Ishikawa (cell line): ENCODE measurements around the gene PAK2.

Experiments used
- CEBPB ChIP-seq: IDR thresholded peaks from 2 replicates; pipeline ENCODE4 v1.6.1; 2012
- CREB1 ChIP-seq: IDR thresholded peaks from 2 replicates; pipeline ENCODE4 v1.6.1; 2012; ENCODE audit warnings: low read depth
- EGR1 ChIP-seq: IDR thresholded peaks from 2 replicates; pipeline ENCODE4 v1.6.1; 2012
- EP300 ChIP-seq: IDR thresholded peaks from 2 replicates; pipeline ENCODE4 v1.6.1; 2012; ENCODE audit warnings: borderline replicate concordance
- FOXM1 ChIP-seq: IDR thresholded peaks from 2 replicates; pipeline ENCODE4 v1.6.1; 2012; ENCODE audit warnings: low read depth, borderline replicate concordance
- NFIC ChIP-seq: IDR thresholded peaks from 2 replicates; pipeline ENCODE4 v1.6.1; 2012
- RAD21 ChIP-seq: IDR thresholded peaks from 2 replicates; pipeline ENCODE4 v1.6.1; 2012; ENCODE audit warnings: low read depth
- TAF1 ChIP-seq: IDR thresholded peaks from 2 replicates; pipeline ENCODE4 v1.6.1; 2012; ENCODE audit warnings: low read depth, mild to moderate bottlenecking
- TCF12 ChIP-seq: IDR thresholded peaks from 2 replicates; pipeline ENCODE4 v1.6.1; 2012; ENCODE audit warnings: low read depth
- TEAD4 ChIP-seq: IDR thresholded peaks from 2 replicates; pipeline ENCODE4 v1.6.1; 2012
- YY1 ChIP-seq: IDR thresholded peaks from 2 replicates; pipeline ENCODE4 v1.6.1; 2012; ENCODE audit warnings: low read depth
- ZBTB7A ChIP-seq: IDR thresholded peaks from 2 replicates; pipeline ENCODE4 v1.6.1; 2012; ENCODE audit warnings: low read depth
- TF ChIP-seq, protein P1 (sequence below): IDR thresholded peaks from 2 replicates; pipeline ENCODE4 v1.6.1; 2012
- TF ChIP-seq, protein P2 (sequence below): IDR thresholded peaks from 2 replicates; pipeline ENCODE4 v1.6.1; 2012
- TF ChIP-seq, protein P3 (sequence below): IDR thresholded peaks from 2 replicates; pipeline ENCODE4 v1.6.1; 2012; ENCODE audit warnings: low read depth, mild to moderate bottlenecking

The PAK2 gene

DNA sequence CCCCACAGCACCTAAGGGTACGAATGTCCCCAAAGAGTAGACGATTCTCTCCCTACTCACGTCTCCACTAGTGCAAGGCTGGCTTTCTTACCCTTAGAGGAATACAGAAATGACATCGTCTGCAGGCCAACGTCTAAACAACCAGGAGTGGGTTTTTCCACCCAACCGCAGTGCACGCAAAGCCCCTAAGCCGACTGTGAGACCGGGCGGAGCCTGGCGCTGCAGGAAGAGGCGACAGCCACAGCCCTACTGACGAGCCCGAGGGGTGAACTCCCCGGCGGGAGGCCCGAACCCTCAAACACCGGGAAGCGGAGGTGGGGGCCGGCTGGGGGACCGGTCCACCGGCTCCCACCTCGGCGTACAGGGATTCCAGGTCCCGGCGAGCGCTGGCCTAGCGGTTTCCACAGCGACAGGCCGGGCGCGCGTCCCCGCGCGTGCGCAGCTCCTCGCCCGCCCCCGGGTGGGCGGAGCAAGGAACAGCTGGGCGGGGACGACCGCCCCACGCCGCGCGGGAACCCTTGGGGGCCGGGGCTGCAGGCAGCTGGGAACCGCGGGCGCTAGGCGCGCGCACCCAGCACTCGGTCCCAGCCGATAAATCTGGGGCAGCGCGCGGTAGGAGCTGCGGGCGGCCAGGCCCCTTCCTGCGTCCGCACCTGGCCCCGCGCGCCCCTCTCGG is 27.7 kb upstream of the PAK2 start, which contains the start of the genes CEP19 and PIGX:
Gene CEP19, minus strand, starts transcription at position 413 of the 676 bp plus-strand sequence. CDS start 3,593 bp downstream, outside the sequence.
Gene PIGX, plus strand, starts transcription at position 540 of the 676 bp plus-strand sequence.
- TF ChIP-seq EGR1 (peak; percentile 94), EP300 (peak; percentile 41; the same call in 1 of the 2 replicates), CEBPB (no peak), TEAD4 (no peak), TCF12 (no peak; the same call in 1 of the 2 replicates), ZBTB7A (0 out of 2 replicates have a peak, but pooled peaks have one; percentile 67), NFIC (0 out of 2 replicates have a peak, but pooled peaks have one; percentile 21), RAD21 (no peak), FOXM1 (no peak), CREB1 (no peak), YY1 (0 out of 2 replicates have a peak, but pooled peaks have one; percentile 51), TAF1 (peak; percentile 78; the same call in 1 of the 2 replicates)
- TF ChIP-seq, protein P1, sequence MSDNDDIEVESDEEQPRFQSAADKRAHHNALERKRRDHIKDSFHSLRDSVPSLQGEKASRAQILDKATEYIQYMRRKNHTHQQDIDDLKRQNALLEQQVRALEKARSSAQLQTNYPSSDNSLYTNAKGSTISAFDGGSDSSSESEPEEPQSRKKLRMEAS: peak; percentile 42; the same call in 1 of the 2 replicates
- TF ChIP-seq, protein P2, sequence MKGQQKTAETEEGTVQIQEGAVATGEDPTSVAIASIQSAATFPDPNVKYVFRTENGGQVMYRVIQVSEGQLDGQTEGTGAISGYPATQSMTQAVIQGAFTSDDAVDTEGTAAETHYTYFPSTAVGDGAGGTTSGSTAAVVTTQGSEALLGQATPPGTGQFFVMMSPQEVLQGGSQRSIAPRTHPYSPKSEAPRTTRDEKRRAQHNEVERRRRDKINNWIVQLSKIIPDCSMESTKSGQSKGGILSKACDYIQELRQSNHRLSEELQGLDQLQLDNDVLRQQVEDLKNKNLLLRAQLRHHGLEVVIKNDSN: 0 out of 2 replicates have a peak, but pooled peaks have one; percentile 4
- TF ChIP-seq, protein P3, sequence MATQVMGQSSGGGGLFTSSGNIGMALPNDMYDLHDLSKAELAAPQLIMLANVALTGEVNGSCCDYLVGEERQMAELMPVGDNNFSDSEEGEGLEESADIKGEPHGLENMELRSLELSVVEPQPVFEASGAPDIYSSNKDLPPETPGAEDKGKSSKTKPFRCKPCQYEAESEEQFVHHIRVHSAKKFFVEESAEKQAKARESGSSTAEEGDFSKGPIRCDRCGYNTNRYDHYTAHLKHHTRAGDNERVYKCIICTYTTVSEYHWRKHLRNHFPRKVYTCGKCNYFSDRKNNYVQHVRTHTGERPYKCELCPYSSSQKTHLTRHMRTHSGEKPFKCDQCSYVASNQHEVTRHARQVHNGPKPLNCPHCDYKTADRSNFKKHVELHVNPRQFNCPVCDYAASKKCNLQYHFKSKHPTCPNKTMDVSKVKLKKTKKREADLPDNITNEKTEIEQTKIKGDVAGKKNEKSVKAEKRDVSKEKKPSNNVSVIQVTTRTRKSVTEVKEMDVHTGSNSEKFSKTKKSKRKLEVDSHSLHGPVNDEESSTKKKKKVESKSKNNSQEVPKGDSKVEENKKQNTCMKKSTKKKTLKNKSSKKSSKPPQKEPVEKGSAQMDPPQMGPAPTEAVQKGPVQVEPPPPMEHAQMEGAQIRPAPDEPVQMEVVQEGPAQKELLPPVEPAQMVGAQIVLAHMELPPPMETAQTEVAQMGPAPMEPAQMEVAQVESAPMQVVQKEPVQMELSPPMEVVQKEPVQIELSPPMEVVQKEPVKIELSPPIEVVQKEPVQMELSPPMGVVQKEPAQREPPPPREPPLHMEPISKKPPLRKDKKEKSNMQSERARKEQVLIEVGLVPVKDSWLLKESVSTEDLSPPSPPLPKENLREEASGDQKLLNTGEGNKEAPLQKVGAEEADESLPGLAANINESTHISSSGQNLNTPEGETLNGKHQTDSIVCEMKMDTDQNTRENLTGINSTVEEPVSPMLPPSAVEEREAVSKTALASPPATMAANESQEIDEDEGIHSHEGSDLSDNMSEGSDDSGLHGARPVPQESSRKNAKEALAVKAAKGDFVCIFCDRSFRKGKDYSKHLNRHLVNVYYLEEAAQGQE: no peak

DNA sequence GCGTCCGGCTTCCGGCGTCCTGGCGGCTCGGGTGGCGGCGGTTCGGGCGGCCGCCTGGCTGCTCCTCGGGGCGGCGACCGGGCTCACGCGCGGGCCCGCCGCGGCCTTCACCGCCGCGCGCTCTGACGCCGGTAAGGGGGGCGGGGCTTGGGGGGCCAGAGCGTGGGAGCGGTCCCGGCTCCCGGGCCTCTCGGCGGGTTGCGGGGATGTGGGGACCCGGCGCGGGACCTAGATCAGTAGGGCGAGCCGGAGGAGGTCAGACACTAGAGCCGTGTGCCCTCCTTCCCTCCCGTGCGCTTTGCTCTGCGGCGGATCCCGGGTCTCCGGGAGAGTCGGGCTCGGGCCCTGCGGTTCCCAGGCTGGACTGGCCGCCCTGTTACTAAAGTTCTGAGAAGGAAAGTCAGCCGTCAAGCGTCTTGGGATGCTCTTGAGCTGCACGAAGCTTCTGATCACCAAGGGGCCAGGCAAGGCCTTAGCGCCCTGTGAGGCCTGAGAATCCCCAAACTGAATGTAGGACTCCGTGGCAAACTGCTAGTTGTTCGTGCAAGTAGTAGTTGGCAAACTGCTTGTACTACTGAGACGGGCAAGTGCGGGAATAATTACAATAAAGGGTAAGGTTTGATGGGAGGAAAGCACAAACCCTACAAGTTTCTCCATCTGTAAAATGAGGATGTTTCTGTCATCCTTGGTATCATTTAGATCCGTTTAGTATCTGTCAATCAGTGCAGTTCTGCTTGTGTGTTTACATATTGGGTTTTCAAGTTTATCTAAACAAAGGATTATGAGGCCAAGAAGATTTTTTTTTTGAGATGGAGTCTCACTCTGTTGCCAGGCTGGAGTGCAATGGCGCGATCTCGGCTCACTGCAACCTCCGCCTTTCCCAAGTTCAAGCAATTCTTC is 26.9 kb upstream of the PAK2 start:
- TF ChIP-seq TEAD4 (no peak), EP300 (no peak), YY1 (0 out of 2 replicates have a peak, but pooled peaks have one; percentile 13), EGR1 (no peak), TAF1 (peak; percentile 13; the same call in 1 of the 2 replicates), RAD21 (no peak), FOXM1 (no peak), TCF12 (no peak), NFIC (no peak), CREB1 (no peak), ZBTB7A (no peak), CEBPB (no peak)
- TF ChIP-seq, protein P2: no peak
- TF ChIP-seq, protein P3: no peak
- TF ChIP-seq, protein P1: 0 out of 2 replicates have a peak, but pooled peaks have one; percentile 2

DNA sequence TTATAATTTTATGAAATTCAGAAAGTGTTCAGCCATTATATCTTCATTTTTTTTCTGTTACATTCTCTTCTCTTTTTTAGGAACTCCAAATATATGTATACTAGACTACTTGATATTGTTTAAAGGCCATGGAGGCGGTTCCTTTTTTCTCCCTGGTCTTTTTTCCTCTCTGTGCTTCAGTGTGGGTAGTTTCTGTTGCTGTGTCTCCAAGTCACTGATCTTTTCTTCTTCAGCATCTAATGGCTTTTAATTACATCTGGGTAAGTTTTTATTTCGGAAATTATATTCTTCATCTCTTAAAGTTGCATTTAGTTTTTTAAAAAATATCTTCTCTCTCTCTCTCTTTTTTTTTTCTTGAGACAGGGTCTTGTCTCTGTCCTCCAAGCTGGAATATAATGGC is 18.6 kb upstream of the PAK2 start:
- TF ChIP-seq TAF1 (no peak), ZBTB7A (no peak), EP300 (no peak), FOXM1 (no peak), CEBPB (no peak), YY1 (no peak), TEAD4 (no peak), RAD21 (no peak), TCF12 (no peak), NFIC (no peak), EGR1 (no peak), CREB1 (no peak)
- TF ChIP-seq, protein P1: no peak
- TF ChIP-seq, protein P3: no peak
- TF ChIP-seq, protein P2: no peak
